SK-N-SH treated with all-trans-retinoic acid at 6 μM for 48 hours (cell line): ENCODE data around the gene ACTR5.

Source experiments
- ARNTL ChIP-seq: fragments of 450-650 bp; formaldehyde crosslinking; IDR thresholded peaks from 2 replicates; pipeline ENCODE4 v1.5.0; 2020; ENCODE audit warnings: low read depth, mild to moderate bottlenecking, moderate library complexity, borderline replicate concordance
- BACH2 ChIP-seq: fragments of 250-450 bp; sonication (Bioruptor Pico); IDR thresholded peaks from 2 replicates; pipeline ENCODE4 v1.9.0; 2021; ENCODE audit warnings: mild to moderate bottlenecking, borderline replicate concordance
- RARB ChIP-seq: fragments of 250-450 bp; sonication (Bioruptor Pico); IDR thresholded peaks from 2 replicates; pipeline ENCODE4 v1.8.0; 2021; ENCODE audit warnings: mild to moderate bottlenecking, moderate library complexity
- TCF4 ChIP-seq: fragments of 250-450 bp; sonication (Bioruptor Pico); IDR thresholded peaks from 2 replicates; pipeline ENCODE4 v1.8.0; 2021; ENCODE audit warnings: mild to moderate bottlenecking, moderate library complexity, borderline replicate concordance
- ZC3H10 ChIP-seq: fragments of 250-450 bp; sonication (Bioruptor Pico); IDR thresholded peaks from 2 replicates; pipeline ENCODE4 v1.5.1; 2021; ENCODE audit warnings: mild to moderate bottlenecking, moderate library complexity

DNA sequence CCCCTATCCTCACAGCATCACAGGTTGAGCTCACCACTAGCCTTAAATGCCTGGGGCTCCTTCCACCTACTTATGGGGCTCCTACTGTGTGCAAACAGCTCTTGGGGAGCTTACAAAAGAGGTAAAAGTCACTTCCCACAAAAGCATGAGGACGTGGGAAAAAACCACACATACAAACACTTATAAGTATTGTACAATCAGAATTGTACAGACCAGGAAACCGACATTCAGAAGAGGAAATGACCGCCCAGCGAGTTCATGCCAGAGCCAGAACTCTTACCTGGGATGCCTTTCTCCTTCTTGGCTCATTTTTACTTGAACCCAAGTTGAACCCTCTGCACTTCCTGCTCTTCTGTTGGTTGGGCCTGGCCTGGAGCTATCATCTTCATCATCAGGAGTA lies 50.9 kb downstream of the ACTR5 start:
- TF ChIP-seq RARB (CRISPR knock-in tag) (no peak), ARNTL (no peak), TCF4 (CRISPR knock-in tag) (no peak), BACH2 (CRISPR knock-in tag) (no peak), ZC3H10 (no peak)
